Activated effector memory CD4-positive, alpha-beta T cell treated with anti-CD3 and anti-CD28 coated beads, Interleukin-2, amount 50 U/mL, for 16 hours (primary cell): ENCODE results near the gene NPPC.
"Not testable (repeated sequence)": the region's sequence is repeated elsewhere in the genome, so short reads cannot be mapped to it uniquely, and the experiment has no call there.

Source experiments
- DNase-seq: peaks from one replicate; pipeline ENCODE4 v3.0.0-alpha.2; 2020

NPPC gene

GRCh38 chr2:231919341-231920035 lies 6.7 kb downstream of the NPPC start:
- DNase-seq = no peak

- DNase-seq = no peak
Observed at GRCh38 chr2:231918501-231919330, 7.5 kb downstream of the NPPC start.

- no peak for DNase-seq
Observed at GRCh38 chr2:231917280-231918066, 8.7 kb downstream of the NPPC start.

- DNase-seq = no peak
Observed at GRCh38 chr2:231914077-231914690, 12.0 kb downstream of the NPPC start.

- no peak for DNase-seq
Observed at GRCh38 chr2:231911381-231911780, 14.8 kb downstream of the NPPC start.

GRCh38 chr2:231910771-231911170 lies 15.4 kb downstream of the NPPC start:
- no peak for DNase-seq

- DNase-seq = not testable (repeated sequence)
Observed at GRCh38 chr2:231910161-231910560, 16.0 kb downstream of the NPPC start.

GRCh38 chr2:231909631-231910030 lies 16.6 kb downstream of the NPPC start:
- no peak for DNase-seq

- DNase-seq = no peak
Observed at GRCh38 chr2:231908584-231908983, 17.6 kb downstream of the NPPC start.

GRCh38 chr2:231907765-231908164 lies 18.4 kb downstream of the NPPC start:
- no peak for DNase-seq

GRCh38 chr2:231905026-231905425 lies 21.2 kb downstream of the NPPC start:
- no peak for DNase-seq

GRCh38 chr2:231904161-231904611 lies 22.0 kb downstream of the NPPC start:
- DNase-seq = peak; percentile 37

- DNase-seq = peak; percentile 24
Observed at GRCh38 chr2:231902598-231902997, 23.6 kb downstream of the NPPC start.

- DNase-seq = no peak
Observed at GRCh38 chr2:231900972-231901371, 25.2 kb downstream of the NPPC start.

GRCh38 chr2:231900486-231900942 lies 25.7 kb downstream of the NPPC start:
- peak; percentile 84 for DNase-seq

GRCh38 chr2:231894566-231895380 lies 31.4 kb downstream of the NPPC start:
- DNase-seq = peak; percentile 27

- no peak for DNase-seq
Observed at GRCh38 chr2:231891514-231891905, 34.7 kb downstream of the NPPC start.

- DNase-seq = no peak
Observed at GRCh38 chr2:231890896-231891513, 35.2 kb downstream of the NPPC start.

GRCh38 chr2:231887756-231888155 lies 38.4 kb downstream of the NPPC start:
- DNase-seq = no peak

GRCh38 chr2:231886071-231886681 lies 40.0 kb downstream of the NPPC start:
- DNase-seq = no peak
